Panc1 (cell line): ENCODE results near the gene SHISA9.

Experiments
- POLR2AphosphoS5 ChIP-seq: IDR thresholded peaks from 2 replicates; pipeline ENCODE4 v1.6.1; 2012; ENCODE audit warnings: mild to moderate bottlenecking, low read depth, low read length, moderate library complexity
- TCF7L2 ChIP-seq: IDR thresholded peaks from 2 replicates; pipeline ENCODE4 v1.6.1; 2011; ENCODE audit warnings: mild to moderate bottlenecking, low read depth, low read length, inconsistent platforms
- TF ChIP-seq, protein P1 (sequence below): fragments of 450-650 bp; IDR thresholded peaks from 2 replicates; pipeline ENCODE4 v1.5.1; 2017; ENCODE audit warnings: mild to moderate bottlenecking

- no peak for TF ChIP-seq TCF7L2
- TF ChIP-seq, protein P1, sequence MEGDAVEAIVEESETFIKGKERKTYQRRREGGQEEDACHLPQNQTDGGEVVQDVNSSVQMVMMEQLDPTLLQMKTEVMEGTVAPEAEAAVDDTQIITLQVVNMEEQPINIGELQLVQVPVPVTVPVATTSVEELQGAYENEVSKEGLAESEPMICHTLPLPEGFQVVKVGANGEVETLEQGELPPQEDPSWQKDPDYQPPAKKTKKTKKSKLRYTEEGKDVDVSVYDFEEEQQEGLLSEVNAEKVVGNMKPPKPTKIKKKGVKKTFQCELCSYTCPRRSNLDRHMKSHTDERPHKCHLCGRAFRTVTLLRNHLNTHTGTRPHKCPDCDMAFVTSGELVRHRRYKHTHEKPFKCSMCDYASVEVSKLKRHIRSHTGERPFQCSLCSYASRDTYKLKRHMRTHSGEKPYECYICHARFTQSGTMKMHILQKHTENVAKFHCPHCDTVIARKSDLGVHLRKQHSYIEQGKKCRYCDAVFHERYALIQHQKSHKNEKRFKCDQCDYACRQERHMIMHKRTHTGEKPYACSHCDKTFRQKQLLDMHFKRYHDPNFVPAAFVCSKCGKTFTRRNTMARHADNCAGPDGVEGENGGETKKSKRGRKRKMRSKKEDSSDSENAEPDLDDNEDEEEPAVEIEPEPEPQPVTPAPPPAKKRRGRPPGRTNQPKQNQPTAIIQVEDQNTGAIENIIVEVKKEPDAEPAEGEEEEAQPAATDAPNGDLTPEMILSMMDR: no peak
- TF ChIP-seq POLR2AphosphoS5: no peak
These were observed 206.7 kb downstream of the SHISA9 start for GRCh38 chr16:13108126-13108525.
